H9 (cell line): Measurements from ENCODE around the gene NID1. TPM values are rescaled to one million over a fixed set of nuclear protein-coding genes. Genes with fewer than 3 reads are reported as not detected.

ENCODE experiments used
- DNase-seq: peaks from one replicate; pipeline ENCODE4 v3.0.0-alpha.2; 2017
- H2AFZ ChIP-seq: one replicate; pipeline ENCODE4 v1.6.1; 2013; ENCODE audit warnings: mild to moderate bottlenecking, low read length, control low read depth, moderate library complexity
- H2AK5ac ChIP-seq: 2 replicates; pipeline ENCODE4 v1.6.1; 2013; ENCODE audit warnings: low read length, control low read depth, mixed read lengths; ENCODE audit not compliant: insufficient read length
- H2BK120ac ChIP-seq: one replicate; pipeline ENCODE4 v1.6.1; 2013; ENCODE audit warnings: low read depth, mild to moderate bottlenecking, low read length, control low read depth, inconsistent platforms; ENCODE audit not compliant: poor library complexity, severe bottlenecking
- H2BK12ac ChIP-seq: 2 replicates; pipeline ENCODE4 v1.6.1; 2013; ENCODE audit warnings: low read length, control low read depth, mixed read lengths, low read depth; ENCODE audit not compliant: insufficient read length
- H2BK15ac ChIP-seq: 2 replicates; pipeline ENCODE4 v1.6.1; 2013; ENCODE audit warnings: low read depth, low read length, control low read depth
- H2BK20ac ChIP-seq: one replicate; pipeline ENCODE4 v1.6.1; 2013; ENCODE audit warnings: low read depth, mild to moderate bottlenecking, low read length, control low read depth, inconsistent platforms; ENCODE audit not compliant: poor library complexity, severe bottlenecking
- H2BK5ac ChIP-seq: 2 replicates; pipeline ENCODE4 v1.6.1; 2013; ENCODE audit warnings: low read length, control low read depth, mixed read lengths; ENCODE audit not compliant: insufficient read length
- H3K14ac ChIP-seq: 2 replicates; pipeline ENCODE4 v1.6.1; 2013; ENCODE audit warnings: low read length, control low read depth; ENCODE audit not compliant: insufficient read depth
- H3K18ac ChIP-seq: 2 replicates; pipeline ENCODE4 v1.6.1; 2013; ENCODE audit warnings: low read depth, mild to moderate bottlenecking, mixed read lengths, low read length, control low read depth; ENCODE audit not compliant: insufficient read length
- H3K23ac ChIP-seq: 2 replicates; pipeline ENCODE4 v1.6.1; 2013; ENCODE audit warnings: low read length, control low read depth, mixed read lengths, low read depth; ENCODE audit not compliant: insufficient read length
- H3K23me2 ChIP-seq: 2 replicates; pipeline ENCODE4 v1.6.1; 2013; ENCODE audit warnings: low read depth, mild to moderate bottlenecking, mixed read lengths, low read length, control low read depth; ENCODE audit not compliant: insufficient read length, poor library complexity, severe bottlenecking
- H3K27ac ChIP-seq: 2 replicates; pipeline ENCODE4 v1.5.1; 2013; ENCODE audit warnings: low read length, control low read depth, mixed read lengths, low read depth; ENCODE audit not compliant: insufficient read length
- H3K27me3 ChIP-seq: 2 replicates; pipeline ENCODE4 v1.6.1; 2013; ENCODE audit warnings: low read length, control low read depth, inconsistent platforms; ENCODE audit not compliant: insufficient read depth
- H3K4ac ChIP-seq: 2 replicates; pipeline ENCODE4 v1.6.1; 2013; ENCODE audit warnings: low read depth, mild to moderate bottlenecking, control low read depth, inconsistent platforms, low read length, moderate library complexity
- H3K4me1 ChIP-seq: 2 replicates; pipeline ENCODE4 v1.6.1; 2013; ENCODE audit warnings: low read length, control low read depth, inconsistent platforms; ENCODE audit not compliant: insufficient read depth
- H3K4me2 ChIP-seq: 2 replicates; pipeline ENCODE4 v1.6.1; 2013; ENCODE audit warnings: low read length, control low read depth, mixed read lengths; ENCODE audit not compliant: insufficient read length, insufficient read depth
- H3K56ac ChIP-seq: 2 replicates; pipeline ENCODE4 v1.6.1; 2013; ENCODE audit warnings: low read depth, mild to moderate bottlenecking, mixed read lengths, low read length, control low read depth; ENCODE audit not compliant: insufficient read length
- H3K79me1 ChIP-seq: 2 replicates; pipeline ENCODE4 v1.6.1; 2013; ENCODE audit warnings: low read depth, mild to moderate bottlenecking, moderate library complexity, low read length, control low read depth, inconsistent platforms; ENCODE audit not compliant: insufficient read depth, poor library complexity, severe bottlenecking
- H3K79me2 ChIP-seq: 2 replicates; pipeline ENCODE4 v1.6.1; 2013; ENCODE audit warnings: low read length, control low read depth, inconsistent platforms; ENCODE audit not compliant: insufficient read depth
- H3K9ac ChIP-seq: 2 replicates; pipeline ENCODE4 v1.6.1; 2013; ENCODE audit warnings: low read length, control low read depth, mixed read lengths; ENCODE audit not compliant: insufficient read length; ENCODE audit errors: extremely low read depth
- H3K9me3 ChIP-seq: one replicate; pipeline ENCODE4 v1.6.1; 2013; ENCODE audit warnings: low read depth, low read length, inconsistent platforms; ENCODE audit not compliant: control insufficient read depth
- H3T11ph ChIP-seq: one replicate; pipeline ENCODE4 v1.6.1; 2013; ENCODE audit warnings: mild to moderate bottlenecking, low read length, control low read depth, inconsistent platforms
- H4K20me1 ChIP-seq: one replicate; pipeline ENCODE4 v1.6.1; 2013; ENCODE audit not compliant: control insufficient read depth, insufficient read length, insufficient read depth
- H4K5ac ChIP-seq: 2 replicates; pipeline ENCODE4 v1.6.1; 2013; ENCODE audit warnings: low read depth, mild to moderate bottlenecking, mixed read lengths, low read length, control low read depth; ENCODE audit not compliant: insufficient read length
- H4K8ac ChIP-seq: replicated peaks from 2 replicates; pipeline ENCODE4 v1.6.1; 2013; ENCODE audit warnings: low read length, control low read depth, mixed read lengths, low read depth; ENCODE audit not compliant: insufficient read length
- H4K91ac ChIP-seq: 2 replicates; pipeline ENCODE4 v1.6.1; 2013; ENCODE audit warnings: low read depth, mild to moderate bottlenecking, moderate library complexity, mixed read lengths, low read length, control low read depth; ENCODE audit not compliant: insufficient read length
- H3K27ac Mint-ChIP-seq, 3 experiments: 2 replicates in 2 of 3; 3 replicates in 1 of 3; pipeline ENCODE4 v1.8.0; 2020 to 2021; ENCODE audit warnings: mixed read lengths in 3 of 3, mild to moderate bottlenecking in 1 of 3, moderate library complexity in 1 of 3
- H3K27me3 Mint-ChIP-seq: 2 replicates; pipeline ENCODE4 v1.8.0; 2021; ENCODE audit warnings: low read depth, mild to moderate bottlenecking, moderate library complexity, mixed read lengths
- H3K36me3 Mint-ChIP-seq, 3 experiments: 2 replicates in 2 of 3; 3 replicates in 1 of 3; pipeline ENCODE4 v1.8.0; 2020 to 2021; ENCODE audit warnings: low read depth in 3 of 3, mixed read lengths in 3 of 3; ENCODE audit not compliant: insufficient read depth in 1 of 3
- H3K4me1 Mint-ChIP-seq, 2 experiments: 2 replicates each; pipeline ENCODE4 v1.8.0; 2020; ENCODE audit warnings: mixed read lengths in 2 of 2
- H3K4me3 Mint-ChIP-seq, 2 experiments: 2 replicates in 1 of 2; 3 replicates in 1 of 2; pipeline ENCODE4 v1.8.0; 2020 to 2021; ENCODE audit warnings: mild to moderate bottlenecking in 2 of 2, mixed read lengths in 2 of 2, moderate library complexity in 1 of 2
- H3K9me3 Mint-ChIP-seq, 2 experiments: 2 replicates in 1 of 2; 3 replicates in 1 of 2; pipeline ENCODE4 v1.8.0; 2020; ENCODE audit warnings: mild to moderate bottlenecking in 2 of 2, mixed read lengths in 2 of 2, moderate library complexity in 1 of 2
- WGBS: extraction: QIAGEN DNeasy Blood & Tissue Kit; methylation state at CpG from one replicate; pipeline ENCODE4 v1.1.7; 2013; ENCODE audit warnings: missing lambda C conversion rate, low lambda C conversion rate, mixed read lengths; ENCODE audit not compliant: insufficient read length; ENCODE audit errors: extremely low coverage; 5-methylcytosine and 5-hydroxymethylcytosine counted together
- total RNA-seq: library from RNA; stranded (reverse); gene quantifications from 2 replicates; pipeline ENCODE4 v1.2.1, GENCODE V29; 2021
- TF ChIP-seq, protein P1 (sequence below): fragments of 200-600 bp; sonication (generic); conservative IDR thresholded peaks from 3 replicates; pipeline ENCODE4 v1.8.0; 2021; ENCODE audit warnings: antibody characterized with exemption, mild to moderate bottlenecking

NID1 gene
- total RNA-seq, 1 experiment from 2014 or later, result 28.5 TPM

DNA sequence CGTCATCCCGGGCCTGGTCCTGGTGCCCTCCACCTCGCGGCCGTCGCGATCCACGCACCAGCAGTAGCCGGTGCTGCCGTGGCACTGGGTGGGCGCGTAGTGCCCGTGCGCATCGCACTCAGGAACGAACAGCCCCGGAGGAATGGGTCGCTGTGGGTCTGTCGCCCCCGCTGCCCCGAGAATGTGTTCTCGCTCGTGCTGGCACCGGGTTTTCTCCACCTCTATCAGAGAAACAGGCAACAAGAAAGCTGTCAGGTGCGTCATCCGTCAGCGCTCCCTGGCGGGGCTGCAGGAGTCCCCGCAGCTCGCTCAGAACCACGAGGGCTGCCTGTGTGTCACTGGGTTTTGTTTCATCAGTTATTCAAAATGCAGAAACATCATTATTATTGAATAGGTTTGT, 71.2 kb downstream of the NID1 start:
- Mint-ChIP-seq H3K27ac (no peak overlapping the region), H3K36me3 (peaks cover 18 to 23% (median 23%) of the 10 kb centered on the region in 3 experiments)
- no peak overlapping the region for H3T11ph ChIP-seq

More for the DNA sequence above, 71.2 kb downstream of the NID1 start:
- H2BK120ac ChIP-seq, result no peak overlapping the region
- TF ChIP-seq, protein P1, sequence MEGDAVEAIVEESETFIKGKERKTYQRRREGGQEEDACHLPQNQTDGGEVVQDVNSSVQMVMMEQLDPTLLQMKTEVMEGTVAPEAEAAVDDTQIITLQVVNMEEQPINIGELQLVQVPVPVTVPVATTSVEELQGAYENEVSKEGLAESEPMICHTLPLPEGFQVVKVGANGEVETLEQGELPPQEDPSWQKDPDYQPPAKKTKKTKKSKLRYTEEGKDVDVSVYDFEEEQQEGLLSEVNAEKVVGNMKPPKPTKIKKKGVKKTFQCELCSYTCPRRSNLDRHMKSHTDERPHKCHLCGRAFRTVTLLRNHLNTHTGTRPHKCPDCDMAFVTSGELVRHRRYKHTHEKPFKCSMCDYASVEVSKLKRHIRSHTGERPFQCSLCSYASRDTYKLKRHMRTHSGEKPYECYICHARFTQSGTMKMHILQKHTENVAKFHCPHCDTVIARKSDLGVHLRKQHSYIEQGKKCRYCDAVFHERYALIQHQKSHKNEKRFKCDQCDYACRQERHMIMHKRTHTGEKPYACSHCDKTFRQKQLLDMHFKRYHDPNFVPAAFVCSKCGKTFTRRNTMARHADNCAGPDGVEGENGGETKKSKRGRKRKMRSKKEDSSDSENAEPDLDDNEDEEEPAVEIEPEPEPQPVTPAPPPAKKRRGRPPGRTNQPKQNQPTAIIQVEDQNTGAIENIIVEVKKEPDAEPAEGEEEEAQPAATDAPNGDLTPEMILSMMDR, result no peak
- no peak overlapping the region for H2BK5ac ChIP-seq
- no peak overlapping the region for H4K8ac ChIP-seq
- no peak overlapping the region for H2BK12ac ChIP-seq
- H3K27me3 ChIP-seq, result no peaks in the 10 kb centered on the region
- DNase-seq, result no peak
- no peaks in the 10 kb centered on the region for H4K20me1 ChIP-seq
- no peak overlapping the region for H3K18ac ChIP-seq
- no peaks in the 10 kb centered on the region for H3K23me2 ChIP-seq
- no peaks in the 10 kb centered on the region for H3K4me1 ChIP-seq
- no peak overlapping the region for H3K4ac ChIP-seq
- H3K9me3 ChIP-seq, result peaks cover 15% of the 10 kb centered on the region
- H3K27ac ChIP-seq, result no peak overlapping the region
- no peak overlapping the region for H2BK15ac ChIP-seq
- peaks cover 15 to 20% of the 10 kb centered on the region in 2 experiments for H3K9me3 Mint-ChIP-seq
- H2BK20ac ChIP-seq, result no peak overlapping the region
- H3K23ac ChIP-seq, result no peak overlapping the region
- no peak overlapping the region for H2AK5ac ChIP-seq
- H3K56ac ChIP-seq, result no peak overlapping the region
- H3K79me2 ChIP-seq, result no peaks in the 10 kb centered on the region
- H4K91ac ChIP-seq, result no peak overlapping the region
- WGBS, result no CpG with 5 or more reads among the region's 31 CpGs
- peaks cover 1% of the 10 kb centered on the region; the same call in 1 of the 2 replicates for H3K27me3 Mint-ChIP-seq
- H3K9ac ChIP-seq, result no peak overlapping the region
- no peaks in the 10 kb centered on the region; a peak in 1 of 4 replicates for H3K4me1 Mint-ChIP-seq
- H4K5ac ChIP-seq, result no peak overlapping the region
- no peak overlapping the region for H2AFZ ChIP-seq
- no peak overlapping the region for H3K4me2 ChIP-seq
- no peak overlapping the region for H3K4me3 Mint-ChIP-seq
- H3K14ac ChIP-seq, result no peak overlapping the region
- H3K79me1 ChIP-seq, result no peaks in the 10 kb centered on the region
